Measurements from ENCODE around the gene UBE2N.

DNA sequence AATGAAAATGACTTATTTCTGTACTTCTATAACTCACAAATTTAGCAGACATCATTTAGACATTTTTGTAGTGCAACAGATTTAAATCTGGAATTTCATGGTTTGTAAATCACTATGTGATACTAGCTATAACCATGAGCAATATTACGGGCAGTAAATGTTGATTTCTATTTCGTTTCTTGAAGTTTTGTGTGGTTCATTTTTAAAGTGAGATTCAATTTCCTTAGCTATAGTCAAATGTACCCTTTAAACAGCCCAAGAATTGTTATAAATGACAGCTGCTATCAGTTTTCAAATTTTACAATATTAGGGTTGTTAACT lies 33.8 kb downstream of the UBE2N start:
- TF ChIP-seq, protein P1, sequence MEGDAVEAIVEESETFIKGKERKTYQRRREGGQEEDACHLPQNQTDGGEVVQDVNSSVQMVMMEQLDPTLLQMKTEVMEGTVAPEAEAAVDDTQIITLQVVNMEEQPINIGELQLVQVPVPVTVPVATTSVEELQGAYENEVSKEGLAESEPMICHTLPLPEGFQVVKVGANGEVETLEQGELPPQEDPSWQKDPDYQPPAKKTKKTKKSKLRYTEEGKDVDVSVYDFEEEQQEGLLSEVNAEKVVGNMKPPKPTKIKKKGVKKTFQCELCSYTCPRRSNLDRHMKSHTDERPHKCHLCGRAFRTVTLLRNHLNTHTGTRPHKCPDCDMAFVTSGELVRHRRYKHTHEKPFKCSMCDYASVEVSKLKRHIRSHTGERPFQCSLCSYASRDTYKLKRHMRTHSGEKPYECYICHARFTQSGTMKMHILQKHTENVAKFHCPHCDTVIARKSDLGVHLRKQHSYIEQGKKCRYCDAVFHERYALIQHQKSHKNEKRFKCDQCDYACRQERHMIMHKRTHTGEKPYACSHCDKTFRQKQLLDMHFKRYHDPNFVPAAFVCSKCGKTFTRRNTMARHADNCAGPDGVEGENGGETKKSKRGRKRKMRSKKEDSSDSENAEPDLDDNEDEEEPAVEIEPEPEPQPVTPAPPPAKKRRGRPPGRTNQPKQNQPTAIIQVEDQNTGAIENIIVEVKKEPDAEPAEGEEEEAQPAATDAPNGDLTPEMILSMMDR (IDR thresholded peaks at IDR 0.05; ENCODE audit: low read length): no peak
- TF ChIP-seq EZH2phosphoT487 (IDR thresholded peaks at IDR 0.05; ENCODE audit: low read length): no peak
